GM18520 (cell line): ENCODE data around the gene ANAPC10.
"Not testable (repeated sequence)": the region's sequence is repeated elsewhere in the genome, so short reads cannot be mapped to it uniquely, and the experiment has no call there.

ENCODE experiments used
- ATAC-seq: cut with Tn5 transposase; IDR thresholded peaks from one replicate; pipeline ENCODE4 v1.9.1; 2021; ENCODE audit not compliant: unreplicated experiment

Gene ANAPC10, protein sequence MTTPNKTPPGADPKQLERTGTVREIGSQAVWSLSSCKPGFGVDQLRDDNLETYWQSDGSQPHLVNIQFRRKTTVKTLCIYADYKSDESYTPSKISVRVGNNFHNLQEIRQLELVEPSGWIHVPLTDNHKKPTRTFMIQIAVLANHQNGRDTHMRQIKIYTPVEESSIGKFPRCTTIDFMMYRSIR

GRCh38 chr4:145097821-145098674 is at the start of gene ANAPC10, which contains the start of gene ABCE1:
ANAPC10 (minus strand) TSS chr4:145098196; CDS start chr4:145096099, 2,097 bp downstream.
ABCE1 (plus strand) TSS chr4:145098311; CDS start chr4:145104413, 6,102 bp downstream.
- ATAC-seq = peak; percentile 80

DNA sequence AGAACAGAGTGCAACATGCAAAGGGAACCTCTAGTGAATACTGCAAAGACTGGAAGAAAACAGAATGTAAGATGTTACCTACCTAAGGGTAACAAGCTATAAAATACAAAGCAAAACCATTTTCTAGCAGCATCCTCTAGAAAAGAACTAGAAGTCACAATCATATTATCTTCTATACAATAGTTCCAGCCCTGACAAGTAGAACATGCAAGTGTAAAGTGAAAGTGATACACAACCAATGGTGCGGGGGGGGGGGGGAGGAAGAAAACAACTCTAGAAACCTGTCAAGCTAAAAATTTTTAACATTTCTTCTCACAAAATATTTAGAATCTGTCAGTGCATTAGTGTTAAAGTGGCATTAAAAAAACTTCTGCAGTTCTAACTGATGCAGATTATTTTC is 38.2 kb upstream of the ANAPC10 start:
- not testable (repeated sequence) for ATAC-seq

DNA sequence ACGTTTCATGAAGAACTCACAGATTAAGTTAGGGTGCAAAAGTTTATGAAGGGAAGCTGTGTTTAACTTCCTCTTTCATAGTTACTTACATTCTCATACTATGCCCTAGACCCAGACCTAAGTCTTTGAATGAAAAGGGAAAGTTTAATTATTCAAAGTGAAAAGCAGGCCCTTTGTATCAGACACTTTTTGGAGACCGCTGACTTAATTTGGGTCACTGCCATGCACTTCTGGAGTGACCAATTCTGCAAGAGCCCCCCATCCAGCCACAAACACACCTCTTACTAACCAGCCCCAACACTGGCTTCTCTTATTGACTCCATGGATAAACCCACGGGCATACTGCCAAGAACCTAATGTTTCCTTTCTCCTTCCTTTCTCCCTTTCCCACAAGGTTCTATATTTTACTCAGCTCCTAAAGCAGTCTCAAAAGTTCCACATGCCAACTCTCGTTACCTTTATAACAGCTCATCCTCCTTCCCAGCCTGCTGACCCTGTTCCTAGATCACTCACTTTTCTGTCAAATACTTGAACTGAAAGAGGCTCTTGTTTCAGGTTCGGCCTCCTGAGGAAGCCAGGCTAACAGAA is 34.6 kb upstream of the ANAPC10 start:
- peak; percentile 77 for ATAC-seq

- ATAC-seq = no peak
Observed at GRCh38 chr4:145131848-145132247, 33.9 kb upstream of the ANAPC10 start.

DNA sequence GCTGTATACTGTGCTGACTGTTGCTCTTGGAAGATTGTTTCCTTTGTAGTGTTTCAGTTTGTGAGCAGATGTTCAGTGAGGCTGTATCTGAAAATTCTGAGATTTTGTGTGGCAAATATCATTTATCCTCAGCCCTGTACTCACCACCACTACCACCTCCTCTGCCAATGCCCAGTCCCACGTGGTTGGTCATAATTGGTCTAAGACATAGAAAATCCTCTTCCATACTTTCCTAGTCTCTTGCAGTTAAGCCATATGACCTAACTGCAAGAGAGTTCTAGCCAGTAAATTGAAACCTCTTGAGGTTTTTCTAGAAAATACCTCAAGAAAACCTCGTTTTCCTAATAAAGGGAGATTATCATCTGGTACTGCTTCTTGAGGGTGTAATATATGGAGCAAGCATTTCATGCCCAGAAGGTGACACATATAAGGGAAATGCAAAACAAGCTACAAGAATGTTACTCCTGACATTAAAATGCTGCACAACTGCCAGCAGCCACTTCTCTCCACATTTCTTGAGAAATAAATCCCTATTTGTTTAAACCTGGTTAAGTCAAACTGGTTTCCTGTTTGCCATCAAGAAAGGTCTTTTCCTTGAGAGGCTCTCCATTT is 32.9 kb upstream of the ANAPC10 start:
- no peak for ATAC-seq

GRCh38 chr4:145130130-145130529 is 32.1 kb upstream of the ANAPC10 start:
- no peak for ATAC-seq

- ATAC-seq = no peak
Observed at GRCh38 chr4:145125396-145125795, 27.4 kb upstream of the ANAPC10 start.

- no peak for ATAC-seq
Observed at GRCh38 chr4:145108128-145108527, 10.1 kb upstream of the ANAPC10 start.

- ATAC-seq = no peak
Observed at GRCh38 chr4:145107126-145107525, 9.1 kb upstream of the ANAPC10 start.

DNA sequence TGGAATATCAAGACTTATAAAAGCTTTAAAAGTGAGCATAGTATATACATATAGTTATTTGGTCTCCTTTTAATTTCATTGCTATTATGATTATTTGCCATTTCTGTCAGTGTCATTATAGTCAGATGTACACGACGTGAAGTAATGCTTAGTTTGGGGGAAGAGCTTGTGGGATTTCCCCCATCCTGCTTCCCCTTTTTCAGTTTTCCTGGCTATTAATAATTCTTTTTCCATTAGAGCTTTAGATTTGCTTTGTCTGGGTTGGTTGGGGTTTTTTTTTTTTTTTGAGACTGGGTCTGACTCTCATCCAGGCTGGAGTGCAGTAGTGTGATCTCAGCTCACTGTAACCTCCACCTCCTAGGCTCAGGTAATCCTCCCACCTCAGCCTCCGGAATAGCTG is 5.5 kb upstream of the ANAPC10 start:
- no peak for ATAC-seq

- no peak for ATAC-seq
Observed at GRCh38 chr4:145102619-145103018, 4.6 kb upstream of the ANAPC10 start.

DNA sequence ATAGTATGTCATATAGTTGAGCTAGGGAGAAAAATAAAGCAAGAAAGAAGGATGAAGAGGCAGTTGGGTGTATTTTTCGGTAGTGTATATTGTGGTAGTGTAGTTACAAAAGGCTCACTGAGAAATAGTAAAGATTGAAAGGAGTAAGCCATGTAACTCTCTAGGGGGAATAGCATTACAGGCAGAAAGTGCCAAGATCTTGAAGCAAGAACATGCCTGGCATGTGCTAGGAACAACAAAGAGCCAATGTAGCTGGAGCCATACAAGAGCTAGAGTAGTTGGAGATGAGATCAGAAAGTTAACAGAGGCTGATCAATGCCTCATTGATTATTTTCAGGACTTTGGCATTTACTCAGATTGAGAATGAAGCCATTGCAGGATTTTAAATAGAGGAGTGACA is 3.1 kb upstream of the ANAPC10 start:
- ATAC-seq = no peak

DNA sequence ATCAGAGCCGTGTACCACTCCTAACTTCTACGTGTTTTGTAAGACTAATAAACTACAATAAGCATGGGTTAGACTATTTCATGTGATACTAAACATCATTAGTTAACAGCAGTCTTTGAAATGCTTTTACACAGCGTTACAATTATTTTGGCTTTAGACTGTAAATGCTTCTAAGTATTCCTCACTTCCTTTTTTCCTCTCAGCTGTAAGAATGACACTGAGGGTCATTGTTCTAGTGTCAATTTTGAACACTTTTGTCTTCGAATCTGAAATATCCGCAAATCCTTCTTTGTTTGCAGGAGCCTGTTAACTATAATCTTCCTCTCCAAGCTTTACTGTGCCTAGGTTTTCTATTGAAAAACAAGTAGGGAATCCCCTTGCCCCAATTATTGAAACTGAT is 1.7 kb upstream of the ANAPC10 start:
- ATAC-seq = no peak

DNA sequence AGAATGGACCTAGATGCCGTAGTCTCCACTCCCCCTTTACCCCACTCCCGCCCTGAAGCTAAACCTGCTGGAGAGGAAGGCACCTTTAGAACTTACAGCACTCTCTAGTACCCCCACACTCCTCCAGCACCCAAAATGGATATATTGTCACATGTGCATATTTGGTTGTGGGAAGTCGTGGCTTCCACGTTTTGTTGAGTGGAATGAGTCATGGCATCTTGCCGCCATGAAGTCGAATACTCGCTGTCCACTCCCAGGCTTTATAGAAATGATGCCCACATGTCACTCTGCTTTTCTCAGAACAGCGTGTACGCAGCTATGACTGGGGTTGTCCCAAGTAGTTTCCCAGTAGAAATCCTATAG is 660 bp upstream of the ANAPC10 start:
- peak; percentile 15 for ATAC-seq

DNA sequence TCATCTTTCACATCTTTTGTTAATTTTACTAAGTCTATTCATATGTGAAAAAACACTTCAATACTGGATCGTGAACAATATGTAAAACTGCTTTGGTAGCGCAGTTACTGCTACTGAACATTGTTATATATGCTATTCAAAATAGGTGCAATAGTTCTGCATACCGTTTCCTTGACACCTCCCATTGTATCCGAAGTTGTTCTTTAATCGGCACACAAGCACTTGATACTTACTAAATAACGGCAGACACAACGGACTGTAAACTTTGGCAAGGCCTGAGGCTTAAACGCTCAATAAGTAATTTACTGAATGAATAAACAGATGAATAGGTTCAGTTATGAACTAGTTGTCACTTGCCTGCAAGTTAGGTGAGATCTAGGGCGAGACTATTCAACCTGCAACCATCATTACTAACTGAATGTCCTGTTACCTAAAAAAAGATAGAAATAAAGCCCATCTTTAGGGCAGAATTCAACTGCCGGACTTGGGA is 620 bp downstream of the ANAPC10 start:
- ATAC-seq = peak; percentile 1

- ATAC-seq = no peak
Observed at GRCh38 chr4:145093638-145094037, 4.4 kb downstream of the ANAPC10 start.

- ATAC-seq = no peak
Observed at GRCh38 chr4:145090380-145090779, 7.6 kb downstream of the ANAPC10 start.

GRCh38 chr4:145083891-145084605 is 13.9 kb downstream of the ANAPC10 start:
- ATAC-seq = no peak

DNA sequence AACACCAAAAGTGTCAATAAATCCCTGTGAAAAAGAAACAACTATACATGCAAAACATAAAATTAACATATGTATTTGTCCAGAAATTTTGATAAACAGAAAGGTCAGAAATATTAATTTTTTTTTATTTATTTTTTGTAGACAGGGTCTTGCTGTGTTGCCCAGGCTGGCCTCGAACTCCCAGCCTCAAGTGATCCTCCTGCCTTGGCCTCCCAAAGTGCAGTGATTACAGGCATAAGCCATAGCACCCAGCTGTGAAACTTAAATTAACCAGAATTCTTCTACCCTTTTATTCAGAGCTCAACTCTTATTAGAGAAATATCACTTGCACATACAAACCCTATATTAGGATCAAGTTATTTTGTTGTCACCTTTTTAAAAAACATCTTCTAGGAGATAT is 16.2 kb downstream of the ANAPC10 start:
- ATAC-seq = no peak

- ATAC-seq = no peak
Observed at GRCh38 chr4:145076469-145076855, 21.5 kb downstream of the ANAPC10 start.
